Urinary bladder (tissue), 4 donors: ENCODE data around the gene CYP1A2. TPM values are rescaled to one million over a fixed set of nuclear protein-coding genes. Genes with fewer than 3 reads are reported as not detected.

ENCODE experiments used
- DNase-seq: peaks from one replicate; pipeline ENCODE4 v3.0.0-alpha.2; 2015; ENCODE audit errors: extremely low spot score
- H3K27ac ChIP-seq: one replicate; pipeline ENCODE4 v1.5.1; 2013; ENCODE audit warnings: low read depth, mild to moderate bottlenecking, moderate library complexity
- H3K36me3 ChIP-seq: one replicate; pipeline ENCODE4 v1.6.1; 2013; ENCODE audit warnings: mild to moderate bottlenecking, moderate library complexity; ENCODE audit not compliant: insufficient read depth
- H3K4me1 ChIP-seq: one replicate; pipeline ENCODE4 v1.6.1; 2013; ENCODE audit warnings: mild to moderate bottlenecking, moderate library complexity; ENCODE audit not compliant: insufficient read depth
- H3K4me3 ChIP-seq: one replicate; pipeline ENCODE4 v1.5.1; 2013; ENCODE audit warnings: low read depth, low read length
- WGBS: extraction: QIAGEN DNeasy Blood & Tissue Kit; methylation state at CpG from one replicate; pipeline ENCODE4 v1.1.7; 2013; 5-methylcytosine and 5-hydroxymethylcytosine counted together
- polyA plus RNA-seq: library from polyadenylated mRNA; stranded (reverse); fragments of 200-250 nt; gene quantifications from one replicate; pipeline ENCODE4 v1.2.3, GENCODE V29; 2013
- total RNA-seq: library from RNA; depleted of rRNA; stranded (reverse); fragments of >200 nt; gene quantifications from one replicate; pipeline ENCODE4 v1.2.3, GENCODE V29; 2014
- donor health status: healthy with polysubstance abuse.
- donor health status: healthy.

CYP1A2 gene
- total and polyA plus RNA-seq, 2 donors = not detected

- Histone ChIP-seq H3K4me1 (no peaks in the 10 kb centered on the region), H3K4me3 (no peak overlapping the region), H3K27ac (no peak overlapping the region), H3K36me3 (no peaks in the 10 kb centered on the region)
- 84% methylated on average over 20 of the region's 20 CpGs for WGBS
- DNase-seq = no peak
Observed at GRCh38 chr15:74754593-74755215, 6.1 kb downstream of the CYP1A2 start.

- H3K36me3 ChIP-seq = no peaks in the 10 kb centered on the region
- DNase-seq = no peak
- no peak overlapping the region for H3K27ac ChIP-seq
- H3K4me3 ChIP-seq = no peak overlapping the region
- 93% methylated on average over 8 of the region's 8 CpGs for WGBS
- H3K4me1 ChIP-seq = no peaks in the 10 kb centered on the region
Observed at GRCh38 chr15:74758736-74759135, 10.1 kb downstream of the CYP1A2 start.

- H3K4me3 ChIP-seq = no peak overlapping the region
- H3K36me3 ChIP-seq = no peaks in the 10 kb centered on the region
- H3K27ac ChIP-seq = no peak overlapping the region
- 27% methylated on average over 6 of the region's 6 CpGs for WGBS
- no peak for DNase-seq
- no peaks in the 10 kb centered on the region for H3K4me1 ChIP-seq
Observed at GRCh38 chr15:74762791-74763150, 14.1 kb downstream of the CYP1A2 start.

GRCh38 chr15:74763416-74763815 is 14.8 kb downstream of the CYP1A2 start:
- Histone ChIP-seq H3K27ac (no peak overlapping the region), H3K4me3 (no peak overlapping the region), H3K36me3 (no peaks in the 10 kb centered on the region), H3K4me1 (no peaks in the 10 kb centered on the region)
- WGBS = 84% methylated on average over 15 of the region's 15 CpGs
- no peak for DNase-seq

- Histone ChIP-seq H3K27ac (no peak overlapping the region), H3K4me1 (no peaks in the 10 kb centered on the region), H3K36me3 (no peaks in the 10 kb centered on the region), H3K4me3 (no peak overlapping the region)
- DNase-seq = no peak
- 83% methylated on average over 14 of the region's 14 CpGs for WGBS
Observed at GRCh38 chr15:74767167-74768098, 18.8 kb downstream of the CYP1A2 start.

GRCh38 chr15:74768099-74768770 is 19.6 kb downstream of the CYP1A2 start:
- Histone ChIP-seq H3K4me1 (no peaks in the 10 kb centered on the region), H3K4me3 (no peak overlapping the region), H3K36me3 (no peaks in the 10 kb centered on the region), H3K27ac (no peak overlapping the region)
- DNase-seq = no peak
- 30% methylated on average over 15 of the region's 15 CpGs for WGBS

- DNase-seq = no peak
- WGBS = 6% methylated on average over 9 of the region's 9 CpGs
- Histone ChIP-seq H3K36me3 (no peaks in the 10 kb centered on the region), H3K27ac (no peak overlapping the region), H3K4me3 (no peak overlapping the region), H3K4me1 (no peaks in the 10 kb centered on the region)
Observed at GRCh38 chr15:74768771-74769342, 20.2 kb downstream of the CYP1A2 start.

- 64% methylated on average over 7 of the region's 7 CpGs for WGBS
- H3K4me1 ChIP-seq = no peaks in the 10 kb centered on the region
- H3K36me3 ChIP-seq = no peaks in the 10 kb centered on the region
- H3K4me3 ChIP-seq = no peak overlapping the region
- DNase-seq = no peak
- no peak overlapping the region for H3K27ac ChIP-seq
Observed at GRCh38 chr15:74769463-74770025, 20.9 kb downstream of the CYP1A2 start.

GRCh38 chr15:74770211-74770903 is 21.7 kb downstream of the CYP1A2 start:
- no peak overlapping the region for H3K27ac ChIP-seq
- DNase-seq = no peak
- H3K4me1 ChIP-seq = no peaks in the 10 kb centered on the region
- no peak overlapping the region for H3K4me3 ChIP-seq
- WGBS = 57% methylated on average over 4 of the region's 4 CpGs
- H3K36me3 ChIP-seq = no peaks in the 10 kb centered on the region

GRCh38 chr15:74773329-74773728 is 24.7 kb downstream of the CYP1A2 start:
- H3K27ac ChIP-seq = no peak overlapping the region
- H3K4me3 ChIP-seq = no peak overlapping the region
- DNase-seq = no peak
- H3K36me3 ChIP-seq = no peaks in the 10 kb centered on the region
- 84% methylated on average over 5 of the region's 5 CpGs for WGBS
- H3K4me1 ChIP-seq = no peaks in the 10 kb centered on the region

GRCh38 chr15:74773731-74774252 is 25.1 kb downstream of the CYP1A2 start:
- Histone ChIP-seq H3K4me3 (no peak overlapping the region), H3K27ac (no peak overlapping the region), H3K36me3 (no peaks in the 10 kb centered on the region), H3K4me1 (no peaks in the 10 kb centered on the region)
- DNase-seq = no peak
- WGBS = 71% methylated on average over 5 of the region's 5 CpGs

- Histone ChIP-seq H3K4me1 (no peaks in the 10 kb centered on the region), H3K36me3 (no peaks in the 10 kb centered on the region), H3K27ac (no peak overlapping the region), H3K4me3 (no peak overlapping the region)
- no peak for DNase-seq
- 76% methylated on average over 5 of the region's 5 CpGs for WGBS
Observed at GRCh38 chr15:74775132-74775562, 26.5 kb downstream of the CYP1A2 start.

- no peak overlapping the region for H3K27ac ChIP-seq
- 83% methylated on average over 4 of the region's 4 CpGs for WGBS
- H3K36me3 ChIP-seq = no peaks in the 10 kb centered on the region
- no peaks in the 10 kb centered on the region for H3K4me1 ChIP-seq
- no peak for DNase-seq
- no peak overlapping the region for H3K4me3 ChIP-seq
Observed at GRCh38 chr15:74775894-74776293, 27.2 kb downstream of the CYP1A2 start.
